HepG2 (cell line): ENCODE results near the gene HES3. TPM values are rescaled to one million over a fixed set of nuclear protein-coding genes. Genes with fewer than 3 reads are reported as not detected.

Source experiments
- ARNT ChIP-seq: fragments of 450-650 bp; IDR thresholded peaks from 2 replicates; pipeline ENCODE4 v1.6.1; 2017
- ATF5 ChIP-seq: sonication (generic); formaldehyde crosslinking; IDR thresholded peaks from 2 replicates; pipeline ENCODE4 v1.4.0; 2020; ENCODE audit warnings: mild to moderate bottlenecking, low read depth, missing genetic modification reagents
- BCL3 ChIP-seq: sonication (generic); formaldehyde crosslinking; IDR thresholded peaks from 2 replicates; pipeline ENCODE4 v1.5.1; 2020; ENCODE audit warnings: mild to moderate bottlenecking, missing genetic modification reagents, moderate library complexity
- DR1 ChIP-seq: sonication (generic); formaldehyde crosslinking; IDR thresholded peaks from 2 replicates; pipeline ENCODE4 v1.8.0; 2021; ENCODE audit warnings: mild to moderate bottlenecking, missing genetic modification reagents, inconsistent platforms
- ELF4 ChIP-seq: sonication (generic); formaldehyde crosslinking; IDR thresholded peaks from 2 replicates; pipeline ENCODE4 v1.5.0; 2020; ENCODE audit warnings: missing genetic modification reagents, mild to moderate bottlenecking, moderate library complexity, borderline replicate concordance
- ERF ChIP-seq: IDR thresholded peaks from 2 replicates; pipeline ENCODE4 v1.6.1; 2018; ENCODE audit warnings: missing biosample characterization, missing genetic modification reagents
- GZF1 ChIP-seq: sonication (generic); formaldehyde crosslinking; IDR thresholded peaks from 2 replicates; pipeline ENCODE4 v1.5.1; 2020; ENCODE audit warnings: mild to moderate bottlenecking, missing genetic modification reagents
- HDAC2 ChIP-seq: sonication (generic); formaldehyde crosslinking; IDR thresholded peaks from 2 replicates; pipeline ENCODE4 v1.4.0; 2020; ENCODE audit warnings: missing genetic modification reagents
- HMGA1 ChIP-seq: sonication (generic); formaldehyde crosslinking; conservative IDR thresholded peaks from 2 replicates; pipeline ENCODE4 v1.4.0; 2020; ENCODE audit warnings: missing genetic modification reagents
- LCORL ChIP-seq, 2 experiments: fragments of 450-650 bp in 1 of 2; sonication (generic) in 1 of 2; formaldehyde crosslinking in 1 of 2; IDR thresholded peaks; 2 replicates each; pipeline versions ENCODE4 v1.5.0 to v1.6.1; 2017 to 2020; ENCODE audit warnings: antibody characterized with exemption in 1 of 2, missing genetic modification reagents in 1 of 2
- MNT ChIP-seq: fragments of 450-650 bp; IDR thresholded peaks from 2 replicates; pipeline ENCODE4 v1.6.1; 2016
- NFE2L2 ChIP-seq: fragments of 150-350 bp; IDR thresholded peaks from 2 replicates; pipeline ENCODE4 v1.6.1; 2014; ENCODE audit warnings: low read length
- PAX8 ChIP-seq: sonication (generic); formaldehyde crosslinking; IDR thresholded peaks from 2 replicates; pipeline ENCODE4 v1.8.0; 2022; ENCODE audit warnings: mild to moderate bottlenecking, missing genetic modification reagents, borderline replicate concordance
- PAXIP1 ChIP-seq: sonication (generic); formaldehyde crosslinking; conservative IDR thresholded peaks from 2 replicates; pipeline ENCODE4 v1.4.0; 2020; ENCODE audit warnings: mild to moderate bottlenecking, missing genetic modification reagents, moderate library complexity
- PHB2 ChIP-seq: fragments of 450-650 bp; IDR thresholded peaks from 2 replicates; pipeline ENCODE4 v1.6.1; 2018; ENCODE audit not compliant: partially characterized antibody
- PITX1 ChIP-seq: sonication (generic); formaldehyde crosslinking; IDR thresholded peaks from 2 replicates; pipeline ENCODE4 v1.5.1; 2020; ENCODE audit warnings: mild to moderate bottlenecking, missing genetic modification reagents
- POGZ ChIP-seq: sonication (generic); formaldehyde crosslinking; IDR thresholded peaks from 2 replicates; pipeline ENCODE4 v1.4.0; 2020; ENCODE audit warnings: mild to moderate bottlenecking, missing genetic modification reagents
- SATB2 ChIP-seq: sonication (generic); formaldehyde crosslinking; IDR thresholded peaks from 2 replicates; pipeline ENCODE4 v1.5.0; 2020; ENCODE audit warnings: missing genetic modification reagents
- SMAD9 ChIP-seq: sonication (generic); formaldehyde crosslinking; IDR thresholded peaks from 2 replicates; pipeline ENCODE4 v1.5.1; 2020; ENCODE audit warnings: mild to moderate bottlenecking, missing genetic modification reagents
- SOX13 ChIP-seq, 3 experiments: fragments of 450-650 bp in 1 of 3; sonication (generic) in 1 of 3; formaldehyde crosslinking in 1 of 3; IDR thresholded peaks in 2 of 3; conservative IDR thresholded peaks in 1 of 3; 2 replicates each; pipeline versions ENCODE4 v1.5.0 to v1.6.1; 2016 to 2020; ENCODE audit warnings: antibody characterized with exemption in 1 of 3, mild to moderate bottlenecking in 1 of 3, missing compliant biosample characterization in 1 of 3, missing genetic modification reagents in 1 of 3, moderate library complexity in 1 of 3
- TEAD3 ChIP-seq: optimal IDR thresholded peaks from 2 replicates; pipeline ENCODE3; 2016; ENCODE audit warnings: borderline replicate concordance
- ZNF383 ChIP-seq: sonication (generic); formaldehyde crosslinking; IDR thresholded peaks from 2 replicates; pipeline ENCODE4 v1.4.0; 2020; ENCODE audit warnings: missing genetic modification reagents, mild to moderate bottlenecking, borderline replicate concordance
- ZNF616 ChIP-seq: sonication (generic); formaldehyde crosslinking; IDR thresholded peaks from 2 replicates; pipeline ENCODE4 v1.5.0; 2020; ENCODE audit warnings: low read depth, mild to moderate bottlenecking, missing genetic modification reagents
- polyA plus RNA-seq, 8 experiments: library from polyadenylated mRNA; depleted of rRNA in 3 of 8; stranded (reverse) in 7 of 8; unstranded in 1 of 8; fragments of >200 nt; fragmentation: Illumina TruSeq in 4 of 8; extraction: Trizol in 4 of 8; gene quantifications; 2 replicates each; pipeline versions ENCODE4 v1.2.1 to v1.2.3, GENCODE V29; 2011 to 2016; ENCODE audit warnings: low read depth in 4 of 8, missing spikeins in 1 of 8, mixed read lengths in 1 of 8; ENCODE audit not compliant: insufficient read depth in 1 of 8
- total RNA-seq, 5 experiments: library from RNA; depleted of rRNA; stranded (reverse); fragments of >200 nt; fragmentation: Illumina TruSeq; extraction: Trizol; gene quantifications; 2 replicates each; pipeline ENCODE4 v1.2.3, GENCODE V29; 2016; ENCODE audit warnings: low read depth in 1 of 5

Gene HES3
- total and polyA plus RNA-seq, 2 of the 13 experiments (the other 11 are each of a cell fraction or from before 2014, with no cell fraction given) = not detected

GRCh38 chr1:6239950-6240768 is 3.8 kb upstream of the HES3 start (continued):
- TF ChIP-seq PAXIP1 (CRISPR knock-in tag) = peak; percentile 90
- TF ChIP-seq TEAD3 (CRISPR knock-in tag) = no peak
- no peak for TF ChIP-seq GZF1 (CRISPR knock-in tag)
- no peak for TF ChIP-seq DR1 (CRISPR knock-in tag)
- no peak for TF ChIP-seq POGZ (CRISPR knock-in tag)
- TF ChIP-seq ERF = 0 out of 2 replicates have a peak, but pooled peaks have one; percentile 22
- TF ChIP-seq ZNF616 (CRISPR knock-in tag) = no peak
- no peak for TF ChIP-seq ARNT
- no peak for TF ChIP-seq BCL3 (CRISPR knock-in tag)
- TF ChIP-seq PHB2 = no peak
- no peak for TF ChIP-seq SATB2 (CRISPR knock-in tag)
- TF ChIP-seq PAX8 (CRISPR knock-in tag) = no peak
- no peak for TF ChIP-seq SMAD9 (CRISPR knock-in tag)
- TF ChIP-seq LCORL (IDR thresholded peaks at IDR 0.05) = no peak
- peak; percentile 63; the same call in 1 of the 2 replicates for TF ChIP-seq LCORL (CRISPR knock-in tag; IDR thresholded peaks at IDR 0.05)
- TF ChIP-seq ATF5 (CRISPR knock-in tag) = no peak
- no peak for TF ChIP-seq HMGA1
- TF ChIP-seq SOX13 (IDR thresholded peaks at IDR 0.05) = peak; percentile 83; the same call in 1 of the 2 replicates
- TF ChIP-seq SOX13 (CRISPR knock-in tag; conservative IDR thresholded peaks at IDR 0.05 in 1 of 2, IDR thresholded peaks at IDR 0.05 in 1 of 2) = peak in 1 of 2 experiments; percentile 91; a peak in 2 of 4 replicates
- TF ChIP-seq ELF4 (CRISPR knock-in tag) = no peak
- peak; percentile 53; the same call in 1 of the 2 replicates for TF ChIP-seq HDAC2 (CRISPR knock-in tag)
- TF ChIP-seq MNT = no peak
- TF ChIP-seq NFE2L2 = peak; percentile 47; the same call in 1 of the 2 replicates
- TF ChIP-seq PITX1 (CRISPR knock-in tag) = peak; percentile 79
- TF ChIP-seq ZNF383 (CRISPR knock-in tag) = no peak
